GM06990 (cell line): Measurements from ENCODE around the gene LRRC55.

Source experiments
- DNase-seq: peaks from one replicate; pipeline ENCODE4 v3.0.0-alpha.2; 2011; ENCODE audit not compliant: insufficient read length; ENCODE audit errors: extremely low read depth
- H3K27me3 ChIP-seq: replicated peaks from 2 replicates; pipeline ENCODE4 v1.6.0; 2011; ENCODE audit warnings: low read length; ENCODE audit not compliant: control insufficient read depth, insufficient read depth
- H3K36me3 ChIP-seq: 2 replicates; pipeline ENCODE4 v1.5.1; 2011; ENCODE audit warnings: low read length; ENCODE audit not compliant: control insufficient read depth, insufficient read depth
- H3K4me3 ChIP-seq: replicated peaks from 2 replicates; pipeline ENCODE4 v1.5.1; 2011; ENCODE audit warnings: low read depth, mild to moderate bottlenecking, control low read depth, low read length
- TF ChIP-seq, protein P1 (sequence below): IDR thresholded peaks from 2 replicates; pipeline ENCODE4 v1.5.1; 2011; ENCODE audit warnings: low read length, control low read depth, mild to moderate bottlenecking, inconsistent platforms; ENCODE audit not compliant: insufficient read depth, poor library complexity, severe bottlenecking

The LRRC55 gene

DNA sequence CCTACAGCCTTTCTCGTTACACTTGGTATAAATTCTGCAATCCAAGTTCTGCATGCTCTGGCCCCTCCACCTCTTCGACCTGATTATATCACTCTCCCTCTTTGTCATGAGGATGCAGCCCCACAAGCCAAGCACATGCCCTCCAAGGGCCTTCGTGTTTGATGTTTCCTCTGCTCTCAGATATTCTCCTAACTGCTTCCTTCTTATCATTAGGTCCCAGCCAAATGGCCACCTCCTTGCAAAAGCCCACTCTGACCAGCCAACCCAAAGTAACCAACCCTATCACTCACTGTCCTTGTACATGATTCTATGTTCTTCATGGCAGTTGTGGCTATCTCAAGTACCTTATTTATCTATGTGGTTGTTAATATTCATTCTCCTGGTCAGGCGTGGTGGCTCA is 38.3 kb upstream of the LRRC55 start:
- H3K4me3 ChIP-seq: no peak overlapping the region
- TF ChIP-seq, protein P1, sequence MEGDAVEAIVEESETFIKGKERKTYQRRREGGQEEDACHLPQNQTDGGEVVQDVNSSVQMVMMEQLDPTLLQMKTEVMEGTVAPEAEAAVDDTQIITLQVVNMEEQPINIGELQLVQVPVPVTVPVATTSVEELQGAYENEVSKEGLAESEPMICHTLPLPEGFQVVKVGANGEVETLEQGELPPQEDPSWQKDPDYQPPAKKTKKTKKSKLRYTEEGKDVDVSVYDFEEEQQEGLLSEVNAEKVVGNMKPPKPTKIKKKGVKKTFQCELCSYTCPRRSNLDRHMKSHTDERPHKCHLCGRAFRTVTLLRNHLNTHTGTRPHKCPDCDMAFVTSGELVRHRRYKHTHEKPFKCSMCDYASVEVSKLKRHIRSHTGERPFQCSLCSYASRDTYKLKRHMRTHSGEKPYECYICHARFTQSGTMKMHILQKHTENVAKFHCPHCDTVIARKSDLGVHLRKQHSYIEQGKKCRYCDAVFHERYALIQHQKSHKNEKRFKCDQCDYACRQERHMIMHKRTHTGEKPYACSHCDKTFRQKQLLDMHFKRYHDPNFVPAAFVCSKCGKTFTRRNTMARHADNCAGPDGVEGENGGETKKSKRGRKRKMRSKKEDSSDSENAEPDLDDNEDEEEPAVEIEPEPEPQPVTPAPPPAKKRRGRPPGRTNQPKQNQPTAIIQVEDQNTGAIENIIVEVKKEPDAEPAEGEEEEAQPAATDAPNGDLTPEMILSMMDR: no peak
- H3K27me3 ChIP-seq: no peaks in the 10 kb centered on the region; the same call in 1 of the 2 replicates
- no peaks in the 10 kb centered on the region for H3K36me3 ChIP-seq
- no peak for DNase-seq

DNA sequence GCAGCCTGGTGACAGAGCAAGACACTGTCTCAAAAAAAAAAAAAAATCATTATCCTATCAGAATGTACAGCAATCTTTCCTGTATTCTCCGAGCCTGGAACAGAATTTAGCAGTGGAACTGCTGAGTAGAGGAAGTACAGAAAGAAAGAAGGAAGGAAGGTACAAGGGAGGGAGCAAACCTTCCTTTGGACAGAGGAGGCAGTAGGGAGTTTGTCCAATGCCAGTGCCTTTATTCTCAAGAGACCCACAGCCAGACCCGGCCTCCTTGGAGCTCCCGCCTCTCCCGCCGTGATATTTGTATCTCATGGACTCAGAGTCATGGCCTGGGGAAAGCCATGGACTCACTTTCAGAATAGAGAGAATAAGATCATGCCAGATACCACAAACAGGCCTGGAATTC is 37.7 kb upstream of the LRRC55 start:
- no peaks in the 10 kb centered on the region for H3K36me3 ChIP-seq
- DNase-seq: no peak
- no peak overlapping the region for H3K4me3 ChIP-seq
- TF ChIP-seq, protein P1: no peak
- H3K27me3 ChIP-seq: no peaks in the 10 kb centered on the region; the same call in 1 of the 2 replicates

DNA sequence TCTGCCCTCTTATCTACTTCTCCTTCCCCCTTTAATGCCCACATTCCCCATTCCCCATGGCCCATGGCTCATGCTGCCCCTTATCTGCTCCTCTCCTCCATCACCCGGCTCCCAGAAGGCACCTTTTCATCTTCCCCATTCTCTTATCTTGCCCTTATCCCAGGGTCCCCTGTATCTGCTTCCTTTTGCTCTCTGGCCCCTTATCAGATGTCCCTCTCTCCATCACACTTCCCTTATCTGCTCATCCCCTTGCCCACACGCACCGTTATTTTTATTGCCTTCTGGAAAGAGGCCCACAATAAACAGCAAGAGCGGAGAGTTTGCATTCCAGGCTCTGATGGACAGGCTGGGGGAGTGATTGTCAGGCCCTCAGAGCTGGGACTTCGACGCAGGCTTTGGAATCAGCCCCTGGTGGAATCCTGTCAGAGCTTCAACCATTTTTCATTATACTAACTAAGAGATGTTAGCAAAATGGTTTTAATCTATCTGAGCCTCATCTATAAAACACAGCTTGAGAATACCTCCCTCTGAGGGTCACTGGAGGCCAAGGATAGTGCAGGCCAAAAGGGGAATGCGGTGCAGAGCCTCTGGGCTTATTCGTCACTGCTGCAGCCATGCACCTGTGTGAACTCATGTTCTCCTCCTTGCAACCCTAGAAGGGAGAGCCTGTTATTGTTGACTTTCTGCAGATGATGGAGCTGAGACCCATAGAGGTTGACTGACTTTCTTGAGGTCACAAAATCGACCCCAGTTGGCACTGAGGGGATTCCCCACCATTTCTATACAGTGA is 37.0 kb upstream of the LRRC55 start:
- DNase-seq: no peak
- Histone ChIP-seq H3K27me3 (peaks cover 3% of the 10 kb centered on the region), H3K36me3 (no peaks in the 10 kb centered on the region), H3K4me3 (no peak overlapping the region)
- TF ChIP-seq, protein P1: no peak

DNA sequence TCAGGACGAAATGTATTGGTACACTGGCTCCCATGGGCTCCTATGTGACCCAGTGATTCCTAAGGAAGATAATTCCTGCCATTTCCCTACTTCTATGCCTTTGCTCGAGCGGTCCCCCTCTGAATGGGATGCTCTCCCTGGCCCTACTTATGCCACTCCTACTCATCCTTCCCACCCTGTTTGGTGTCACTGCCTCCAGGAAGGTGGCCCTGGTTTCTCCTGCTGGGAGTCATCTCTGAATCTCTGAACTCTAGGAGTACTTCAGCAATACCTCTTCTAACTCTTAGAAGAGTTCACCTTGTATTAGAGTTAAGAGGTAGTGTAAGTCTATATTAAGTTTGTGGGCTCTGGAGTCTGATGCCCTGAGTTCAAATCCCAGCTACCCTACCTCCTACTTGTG is 35.5 kb upstream of the LRRC55 start:
- TF ChIP-seq, protein P1: no peak
- H3K4me3 ChIP-seq: no peak overlapping the region
- no peak for DNase-seq
- H3K27me3 ChIP-seq: peaks cover 3% of the 10 kb centered on the region
- H3K36me3 ChIP-seq: no peaks in the 10 kb centered on the region

DNA sequence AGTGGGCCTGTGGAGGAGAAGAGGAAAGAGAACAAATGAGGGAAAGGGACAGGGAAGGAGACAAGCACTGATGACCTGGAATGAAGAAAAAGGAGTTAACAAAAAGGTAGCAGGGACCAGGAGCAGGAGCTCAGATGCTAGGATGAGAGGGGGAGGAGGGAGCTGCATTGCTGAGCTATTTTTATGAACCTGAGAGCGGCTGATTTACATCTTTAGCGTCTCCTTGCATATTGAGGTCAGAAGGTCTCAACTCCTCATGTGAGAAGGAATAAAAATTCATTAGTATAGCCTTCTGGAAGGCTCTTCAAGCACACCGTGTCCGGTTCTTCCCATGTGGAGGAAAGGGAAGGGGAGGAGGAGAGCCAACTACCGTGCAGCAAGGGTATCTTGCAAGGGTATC is 33.1 kb upstream of the LRRC55 start:
- TF ChIP-seq, protein P1: no peak
- no peaks in the 10 kb centered on the region for H3K36me3 ChIP-seq
- no peak overlapping the region for H3K4me3 ChIP-seq
- peaks cover 3% of the 10 kb centered on the region for H3K27me3 ChIP-seq
- DNase-seq: no peak

DNA sequence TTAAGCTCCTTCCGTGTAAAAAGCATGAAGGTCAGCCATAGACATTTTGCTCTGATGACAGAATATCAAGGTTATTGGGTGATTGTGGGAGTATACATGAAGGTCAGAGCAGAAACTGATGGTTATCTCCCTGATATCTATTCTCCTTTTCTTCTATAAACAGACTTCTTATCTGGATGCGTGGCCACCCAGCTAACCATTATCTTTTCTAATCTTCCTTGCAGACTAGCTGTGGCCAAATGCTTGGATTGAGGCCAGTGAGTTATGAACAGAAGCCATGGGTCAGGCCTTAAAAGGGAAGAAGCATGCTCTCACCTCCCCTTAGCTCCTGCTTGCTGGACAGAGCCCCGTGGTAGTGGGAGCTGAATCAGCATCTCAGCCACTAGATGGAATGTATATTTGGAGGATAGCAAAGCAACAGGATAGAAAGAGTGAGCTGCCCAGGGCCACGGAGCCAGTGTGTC is 31.3 kb upstream of the LRRC55 start:
- no peak for DNase-seq
- TF ChIP-seq, protein P1: no peak
- Histone ChIP-seq H3K4me3 (no peak overlapping the region), H3K36me3 (no peaks in the 10 kb centered on the region), H3K27me3 (peaks cover 3% of the 10 kb centered on the region)
